HG02759 (cell line): ENCODE measurements around the gene RYR3.

Experiments
- ATAC-seq: cut with Tn5 transposase; IDR thresholded peaks from one replicate; pipeline ENCODE4 v1.9.1; 2021; ENCODE audit warnings: mild to moderate bottlenecking, moderate library complexity; ENCODE audit not compliant: unreplicated experiment

Gene RYR3

GRCh38 chr15:33636958-33637357 lies 326.2 kb downstream of the RYR3 start:
- no peak for ATAC-seq

- no peak for ATAC-seq
These were observed 327.7 kb downstream of the RYR3 start for GRCh38 chr15:33638453-33638852.

DNA sequence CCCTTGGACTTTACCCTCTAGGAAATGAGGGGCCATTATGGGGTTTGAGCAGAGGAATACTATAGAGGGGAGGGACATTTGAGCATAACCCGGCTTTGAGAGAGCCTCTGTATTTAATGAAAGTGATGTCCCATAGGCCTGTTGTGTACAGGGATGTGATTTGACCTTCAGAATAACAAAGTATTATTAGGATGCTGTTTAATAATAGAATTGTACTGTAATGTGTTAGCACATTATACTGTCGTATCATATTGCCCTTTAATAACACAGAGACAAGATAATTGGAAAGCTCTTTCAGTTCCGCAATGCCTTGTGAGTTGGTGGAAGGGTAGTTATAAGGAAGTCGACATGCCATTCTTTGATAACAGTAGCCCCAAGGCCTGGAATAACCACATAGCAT lies 328.3 kb downstream of the RYR3 start:
- ATAC-seq, result no peak

DNA sequence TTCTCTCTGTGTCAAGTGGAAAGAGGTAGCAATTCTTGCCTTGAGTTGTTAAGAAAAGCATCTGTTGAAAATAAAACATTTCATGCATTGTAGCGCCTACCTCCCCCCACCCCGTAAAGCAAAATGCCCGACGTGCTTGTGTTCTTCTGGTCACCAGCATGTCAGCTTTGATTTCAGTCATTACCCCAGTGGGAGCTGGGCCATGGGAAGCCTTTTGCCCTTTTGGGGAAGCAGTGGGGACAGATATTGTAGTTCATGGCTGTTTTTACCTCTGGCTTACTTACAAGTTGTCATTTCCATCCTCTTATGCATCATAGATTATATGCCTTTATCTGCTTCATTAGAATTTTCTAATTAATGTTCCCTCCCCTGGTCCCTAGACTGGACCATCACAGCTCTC lies 328.7 kb downstream of the RYR3 start:
- no peak for ATAC-seq

DNA sequence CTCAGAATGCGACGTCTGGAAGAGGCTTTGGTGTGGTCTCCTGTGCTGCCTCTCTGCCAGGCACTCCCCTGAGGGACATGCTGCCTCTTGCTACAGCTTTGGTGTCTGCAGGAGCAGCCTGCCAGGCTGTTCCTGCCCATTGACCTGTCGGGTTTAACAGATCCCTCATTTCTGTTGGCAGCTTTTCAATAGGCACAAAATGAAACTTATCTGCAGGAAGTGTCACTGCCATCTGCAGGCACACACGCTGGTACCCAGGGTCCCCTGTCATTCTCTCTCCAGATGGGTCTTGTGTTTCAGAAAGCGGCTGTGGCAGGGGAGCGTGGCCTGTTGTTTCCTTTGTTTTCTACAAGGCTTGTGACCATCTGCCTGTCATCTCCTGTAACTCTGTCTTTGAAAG lies 329.2 kb downstream of the RYR3 start:
- ATAC-seq, result no peak

DNA sequence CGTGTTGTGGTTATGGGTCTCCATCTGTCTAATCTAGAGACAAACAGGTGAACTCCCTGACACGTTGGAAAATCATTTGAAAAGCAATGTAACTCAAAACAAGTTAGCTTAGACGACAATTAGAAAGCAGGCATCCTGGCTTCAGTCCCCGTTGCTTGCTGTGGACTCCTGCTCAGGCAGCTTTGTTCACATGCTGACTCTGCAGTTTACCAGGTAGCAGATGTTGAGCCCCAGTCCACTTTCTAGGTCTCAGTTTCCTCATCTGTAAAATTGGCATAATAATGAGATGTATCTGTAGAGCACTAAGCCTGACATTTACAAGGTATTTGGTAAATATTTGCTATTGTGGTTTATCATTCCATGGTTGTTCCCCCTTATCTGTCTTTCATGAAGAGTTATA lies 330.3 kb downstream of the RYR3 start:
- no peak for ATAC-seq

- no peak for ATAC-seq
These were observed 333.5 kb downstream of the RYR3 start for GRCh38 chr15:33644304-33644703.

GRCh38 chr15:33646744-33647143 lies 336.0 kb downstream of the RYR3 start:
- no peak for ATAC-seq

GRCh38 chr15:33649217-33649933 lies 338.6 kb downstream of the RYR3 start:
- ATAC-seq, result no peak

DNA sequence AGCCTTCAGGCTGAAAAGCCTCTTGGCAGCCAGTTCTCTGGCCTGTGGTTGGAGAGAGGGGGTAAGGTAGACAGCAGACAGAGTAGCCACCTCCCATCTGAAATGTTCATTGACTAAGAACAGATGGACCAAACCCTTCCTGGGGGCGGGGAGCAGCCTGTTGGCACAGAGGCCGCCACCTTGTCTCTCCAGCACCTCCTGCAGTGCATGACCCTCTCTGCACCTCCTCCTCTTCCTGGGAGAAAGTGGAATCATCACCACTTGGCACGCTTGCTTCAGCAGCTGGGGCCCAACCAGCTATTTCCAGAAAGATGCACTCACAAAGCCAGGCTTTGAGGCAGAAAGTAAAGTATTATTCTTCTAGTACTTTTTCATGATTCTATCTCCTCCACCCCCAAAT lies 344.1 kb downstream of the RYR3 start:
- no peak for ATAC-seq

DNA sequence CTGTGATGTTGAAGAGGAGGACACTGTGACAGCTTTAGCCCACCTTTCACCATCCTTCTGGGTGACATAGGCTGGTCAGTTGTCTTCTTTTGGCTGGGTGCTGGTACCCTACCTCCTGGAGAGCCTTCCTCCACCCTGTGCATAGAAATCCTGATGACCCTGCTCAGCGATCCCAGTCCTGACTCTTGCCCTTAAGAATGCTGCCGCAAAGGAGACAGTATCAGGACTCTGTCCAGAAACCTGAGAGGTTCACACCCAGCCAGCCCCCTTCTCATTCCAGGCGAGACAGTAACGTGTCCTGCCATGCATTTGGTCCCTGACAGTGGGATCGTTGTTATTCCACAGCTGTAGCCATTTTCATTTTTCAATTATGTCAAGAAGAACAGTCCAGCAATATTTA lies 344.7 kb downstream of the RYR3 start:
- ATAC-seq, result no peak

- ATAC-seq, result no peak
These were observed 345.4 kb downstream of the RYR3 start for GRCh38 chr15:33656168-33656567.

DNA sequence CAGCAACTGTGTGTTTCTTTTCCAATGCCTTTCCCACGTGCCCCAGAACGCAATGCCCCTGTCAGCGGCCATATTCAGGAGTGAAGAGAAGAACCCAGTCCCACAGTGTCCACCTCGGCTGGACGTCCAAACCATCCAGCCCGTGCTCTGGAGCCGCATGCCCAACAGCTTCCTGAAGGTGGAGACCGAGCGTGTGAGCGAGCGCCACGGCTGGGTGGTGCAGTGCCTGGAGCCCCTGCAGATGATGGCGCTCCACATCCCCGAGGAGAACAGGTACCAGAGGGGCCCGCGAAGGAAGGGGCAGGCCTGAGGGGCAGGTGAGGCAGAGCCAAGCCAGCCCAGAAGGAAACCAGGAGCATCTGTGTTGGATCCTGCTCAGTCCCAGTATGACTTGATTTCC lies 349.4 kb downstream of the RYR3 start:
- no peak for ATAC-seq

GRCh38 chr15:33662014-33662413 lies 351.2 kb downstream of the RYR3 start:
- ATAC-seq, result no peak

DNA sequence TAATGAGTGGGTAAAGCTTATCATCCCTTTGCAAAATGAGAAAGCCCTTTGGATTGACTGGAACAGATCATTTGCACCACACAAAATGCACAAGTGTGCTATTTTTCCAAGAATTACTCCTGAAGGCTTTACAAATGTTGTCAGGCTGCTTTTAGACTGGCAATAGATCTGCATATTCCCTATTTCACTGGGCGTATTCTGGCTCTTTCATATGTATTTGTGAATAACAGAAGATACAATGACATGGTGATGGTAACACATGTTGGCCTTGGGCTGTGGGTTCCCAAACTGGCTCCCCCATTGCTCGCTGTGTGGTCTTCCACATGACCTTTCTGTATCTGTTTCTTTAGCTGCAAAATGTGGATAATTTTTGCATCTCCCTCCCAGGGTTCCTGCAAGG lies 354.2 kb downstream of the RYR3 start:
- ATAC-seq, result no peak

DNA sequence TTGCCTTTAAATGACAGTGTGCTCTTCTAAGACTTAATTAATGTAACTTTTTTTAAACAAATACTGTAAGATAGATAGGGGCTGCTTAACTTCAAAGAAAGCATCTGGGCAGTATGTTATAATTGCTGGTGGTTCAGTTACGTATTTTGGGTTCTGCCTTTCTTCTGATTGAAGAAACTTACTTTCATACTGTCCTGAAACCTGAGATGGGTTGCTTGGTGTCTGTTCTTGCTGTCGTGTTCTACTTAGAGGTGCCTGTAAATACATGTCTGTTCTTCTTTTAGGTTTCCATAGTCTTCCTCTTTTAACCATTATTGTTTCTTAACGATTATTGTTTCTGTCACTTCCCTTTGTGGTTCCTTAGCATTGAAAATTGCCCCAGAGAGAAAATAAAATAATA lies 359.8 kb downstream of the RYR3 start:
- no peak for ATAC-seq

DNA sequence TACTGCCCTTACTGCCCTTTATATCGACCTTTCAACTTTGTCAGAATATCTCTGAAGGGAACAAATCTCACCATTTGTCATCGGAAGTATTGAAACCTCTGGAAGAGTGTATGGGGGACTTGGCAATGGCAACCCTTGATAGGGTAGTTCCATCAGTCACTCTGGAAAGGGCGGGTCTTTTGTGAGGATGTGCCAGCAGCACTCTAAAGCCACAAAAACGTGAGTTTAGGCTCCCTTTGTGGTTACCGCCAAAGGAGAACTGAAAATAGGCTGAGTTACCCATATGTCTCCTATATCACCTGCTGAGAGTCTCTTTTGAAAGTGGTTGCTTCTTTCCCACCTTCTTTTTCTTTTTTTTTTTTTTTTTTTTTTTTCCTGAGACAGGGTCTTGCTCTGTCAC lies 360.7 kb downstream of the RYR3 start:
- peak; percentile 98 for ATAC-seq

DNA sequence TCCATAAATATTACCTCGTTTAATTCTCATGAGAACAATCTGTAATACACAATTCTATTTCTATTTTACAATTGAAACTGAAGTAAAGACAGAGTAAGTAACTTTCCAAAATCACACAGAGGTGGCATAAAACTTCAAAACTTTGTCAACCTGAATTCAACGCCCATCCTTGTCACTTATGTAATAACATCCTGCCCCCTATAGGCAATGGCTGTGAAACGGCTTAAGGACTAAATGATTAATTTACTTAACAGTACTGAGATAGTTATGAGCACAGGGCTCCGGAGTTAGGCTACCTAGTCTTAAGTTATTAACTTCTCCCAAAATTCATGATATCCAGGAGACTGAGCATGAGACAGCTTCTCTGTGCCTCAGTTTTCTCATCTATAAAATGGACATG lies 364.5 kb downstream of the RYR3 start:
- ATAC-seq, result no peak

DNA sequence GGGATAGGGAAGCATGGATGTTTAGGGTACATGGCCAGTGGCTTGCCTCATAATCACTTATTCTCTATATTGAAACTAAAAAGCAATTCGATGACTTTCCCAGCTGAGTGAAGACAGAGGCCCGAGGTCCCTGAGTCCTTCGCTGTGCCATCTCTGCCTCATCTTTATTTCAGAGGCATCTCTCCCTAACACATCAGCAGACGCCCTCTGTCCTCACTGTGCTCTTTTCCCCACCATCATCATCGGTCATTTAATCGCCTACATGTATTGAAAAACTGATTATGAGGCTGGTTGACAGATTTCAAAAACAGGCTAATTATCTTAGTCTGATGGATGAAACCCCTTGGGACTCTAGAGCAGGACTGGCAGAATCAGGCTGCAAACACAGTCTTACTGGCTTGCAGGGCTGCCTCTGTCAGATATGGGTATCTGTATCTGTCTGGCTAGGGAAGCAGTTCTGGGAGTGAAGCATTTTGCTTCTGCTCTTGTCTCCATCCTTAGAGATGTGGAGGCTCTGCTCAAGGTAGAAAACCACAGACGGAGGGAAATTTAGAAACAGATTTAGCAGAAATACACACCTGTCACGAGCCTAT lies 366.6 kb downstream of the RYR3 start:
- ATAC-seq, result no peak

DNA sequence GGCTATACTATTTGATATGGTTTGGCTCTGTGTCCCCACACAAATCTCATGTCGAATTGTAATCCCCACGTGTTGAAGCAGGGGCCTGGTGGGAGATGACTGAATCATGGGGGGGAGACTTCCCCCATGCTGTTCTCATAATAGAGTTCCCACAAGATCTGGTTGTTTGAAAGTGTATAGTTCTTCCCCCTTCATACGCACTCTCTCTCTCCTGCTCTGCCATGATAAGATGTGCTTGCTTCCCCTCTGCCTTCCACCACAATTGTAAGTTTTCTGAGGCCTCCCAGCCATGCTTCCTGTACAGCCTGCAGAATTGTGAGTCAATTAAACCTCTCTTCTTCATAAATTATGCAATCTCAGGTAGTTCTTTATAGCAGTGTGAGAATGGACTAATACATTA lies 367.4 kb downstream of the RYR3 start:
- ATAC-seq, result no peak

DNA sequence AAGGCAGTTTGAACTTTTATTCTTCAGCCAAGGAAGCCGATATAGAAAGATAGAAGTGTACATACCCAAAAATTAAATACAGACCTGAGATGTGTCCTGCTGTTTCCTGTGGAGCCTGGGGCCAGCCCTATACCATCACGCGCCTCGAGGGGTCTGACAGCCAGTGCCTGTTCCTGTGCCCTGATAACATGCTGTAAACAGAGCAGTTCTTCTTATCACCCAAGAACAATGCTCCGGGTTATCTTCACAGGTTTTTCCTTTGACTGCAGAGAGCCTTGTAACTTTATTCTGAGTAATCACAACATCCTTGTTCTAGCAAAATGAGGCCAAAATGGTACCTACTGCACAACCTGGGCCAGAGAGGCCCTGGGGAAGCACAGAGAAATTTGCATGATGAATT lies 367.8 kb downstream of the RYR3 start:
- no peak for ATAC-seq

- ATAC-seq, result no peak
These were observed 368.3 kb downstream of the RYR3 start for GRCh38 chr15:33679061-33679460.

GRCh38 chr15:33680336-33680735 lies 369.6 kb downstream of the RYR3 start:
- ATAC-seq, result no peak
